ENCODE data around the gene ING5.

DNA sequence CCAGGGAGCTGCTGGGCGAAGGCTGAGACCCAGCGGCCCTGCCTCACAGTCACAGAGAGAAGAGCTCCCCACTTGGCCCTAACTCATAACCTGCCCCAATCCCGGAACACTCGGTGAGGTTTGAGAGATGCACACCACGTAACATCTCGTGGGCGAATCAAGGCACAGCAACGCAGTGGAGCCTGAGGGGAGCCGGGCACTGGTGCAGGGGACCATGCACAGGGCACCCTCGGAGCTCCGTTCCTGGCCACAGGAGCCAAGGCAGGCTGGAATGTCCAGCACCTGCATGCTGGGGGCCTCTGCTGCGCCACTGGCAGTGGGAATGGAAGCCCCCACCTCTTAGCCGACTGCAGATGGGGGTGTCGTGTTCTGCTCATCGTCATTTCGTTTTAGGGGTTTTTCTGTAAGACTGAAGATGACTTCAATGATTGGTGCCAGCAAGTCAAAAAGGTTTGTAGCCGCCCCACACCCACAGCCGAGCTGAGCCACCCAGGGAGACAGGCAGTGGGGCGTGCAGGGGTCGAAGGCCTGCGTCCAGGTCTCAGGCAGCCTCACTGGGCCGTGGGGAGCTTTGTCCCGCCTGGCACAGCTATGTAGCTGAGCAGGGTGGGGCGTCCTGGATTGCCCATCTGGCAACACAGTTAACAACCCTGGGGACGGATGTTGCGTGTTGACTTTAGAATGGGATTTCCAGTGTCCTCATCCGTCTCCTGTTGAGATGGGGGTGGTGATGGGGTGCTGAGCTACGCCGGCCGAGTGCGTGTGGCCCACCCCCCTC is 31.3 kb upstream of the ING5 start:
- TF ChIP-seq, protein P1, sequence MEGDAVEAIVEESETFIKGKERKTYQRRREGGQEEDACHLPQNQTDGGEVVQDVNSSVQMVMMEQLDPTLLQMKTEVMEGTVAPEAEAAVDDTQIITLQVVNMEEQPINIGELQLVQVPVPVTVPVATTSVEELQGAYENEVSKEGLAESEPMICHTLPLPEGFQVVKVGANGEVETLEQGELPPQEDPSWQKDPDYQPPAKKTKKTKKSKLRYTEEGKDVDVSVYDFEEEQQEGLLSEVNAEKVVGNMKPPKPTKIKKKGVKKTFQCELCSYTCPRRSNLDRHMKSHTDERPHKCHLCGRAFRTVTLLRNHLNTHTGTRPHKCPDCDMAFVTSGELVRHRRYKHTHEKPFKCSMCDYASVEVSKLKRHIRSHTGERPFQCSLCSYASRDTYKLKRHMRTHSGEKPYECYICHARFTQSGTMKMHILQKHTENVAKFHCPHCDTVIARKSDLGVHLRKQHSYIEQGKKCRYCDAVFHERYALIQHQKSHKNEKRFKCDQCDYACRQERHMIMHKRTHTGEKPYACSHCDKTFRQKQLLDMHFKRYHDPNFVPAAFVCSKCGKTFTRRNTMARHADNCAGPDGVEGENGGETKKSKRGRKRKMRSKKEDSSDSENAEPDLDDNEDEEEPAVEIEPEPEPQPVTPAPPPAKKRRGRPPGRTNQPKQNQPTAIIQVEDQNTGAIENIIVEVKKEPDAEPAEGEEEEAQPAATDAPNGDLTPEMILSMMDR (IDR thresholded peaks at IDR 0.05), result no peak
- TF ChIP-seq EP300 (IDR thresholded peaks at IDR 0.05), result no peak
- no peak for TF ChIP-seq POLR2A (IDR thresholded peaks at IDR 0.05)
- no peak for TF ChIP-seq POLR2AphosphoS5 (IDR thresholded peaks at IDR 0.05)
